Activated naive CD4-positive, alpha-beta T cell treated with anti-CD3 and anti-CD28 coated beads, Interleukin-2, amount 50 U/mL, for 72 hours (primary cell): ENCODE measurements around the gene BICD2. TPM values are rescaled to one million over a fixed set of nuclear protein-coding genes. Genes with fewer than 3 reads are reported as not detected.
"Not testable (repeated sequence)": the region's sequence is repeated elsewhere in the genome, so short reads cannot be mapped to it uniquely, and the experiment has no call there.

Source experiments
- ATAC-seq, 2 donors: fragments of 150-1000 bp; cut with Tn5 transposase; 2 replicates each; pipeline ENCODE4 v1.10.0; 2021; ENCODE audit warnings: mild to moderate bottlenecking in 2 of 2, moderate library complexity in 2 of 2
- DNase-seq, 2 donors: peaks; one replicate each; pipeline ENCODE4 v3.0.0; 2021 to 2022; ENCODE audit warnings: low spot score in 2 of 2
- H3K27ac Mint-ChIP-seq, 2 donors: one replicate each; pipeline ENCODE4 v1.8.0; 2022; ENCODE audit warnings: mild to moderate bottlenecking in 2 of 2, mixed read lengths in 2 of 2
- H3K36me3 Mint-ChIP-seq, 2 donors: one replicate each; pipeline ENCODE4 v1.8.0; 2022; ENCODE audit warnings: mixed read lengths in 2 of 2
- H3K9me3 Mint-ChIP-seq, 2 donors: one replicate each; pipeline ENCODE4 v1.8.0; 2022; ENCODE audit warnings: mixed read lengths in 2 of 2
- total RNA-seq, 2 donors: library from RNA; stranded (reverse); gene quantifications; one replicate each; pipeline ENCODE4 v1.2.3, GENCODE V29; 2022

Gene BICD2
- 10 to 100 TPM; 15.0 to 15.3 TPM for total RNA-seq

- Mint-ChIP-seq H3K27ac (peak within 1 kb of the TSS; percentile 85 to 90), H3K36me3 (peaks cover 6 to 8% of the 10 kb centered on the region in 2 donors), H3K9me3 (no peaks in the 10 kb centered on the region)
- ATAC-seq (peak in 1 of 2 donors; percentile 92), DNase-seq (no peak)
These were observed at the start of gene BICD2 for GRCh38 chr9:92764381-92764987. TSS of gene BICD2 (minus strand) at chr9:92764833. CDS start at chr9:92764744, 89 bp downstream.

DNA sequence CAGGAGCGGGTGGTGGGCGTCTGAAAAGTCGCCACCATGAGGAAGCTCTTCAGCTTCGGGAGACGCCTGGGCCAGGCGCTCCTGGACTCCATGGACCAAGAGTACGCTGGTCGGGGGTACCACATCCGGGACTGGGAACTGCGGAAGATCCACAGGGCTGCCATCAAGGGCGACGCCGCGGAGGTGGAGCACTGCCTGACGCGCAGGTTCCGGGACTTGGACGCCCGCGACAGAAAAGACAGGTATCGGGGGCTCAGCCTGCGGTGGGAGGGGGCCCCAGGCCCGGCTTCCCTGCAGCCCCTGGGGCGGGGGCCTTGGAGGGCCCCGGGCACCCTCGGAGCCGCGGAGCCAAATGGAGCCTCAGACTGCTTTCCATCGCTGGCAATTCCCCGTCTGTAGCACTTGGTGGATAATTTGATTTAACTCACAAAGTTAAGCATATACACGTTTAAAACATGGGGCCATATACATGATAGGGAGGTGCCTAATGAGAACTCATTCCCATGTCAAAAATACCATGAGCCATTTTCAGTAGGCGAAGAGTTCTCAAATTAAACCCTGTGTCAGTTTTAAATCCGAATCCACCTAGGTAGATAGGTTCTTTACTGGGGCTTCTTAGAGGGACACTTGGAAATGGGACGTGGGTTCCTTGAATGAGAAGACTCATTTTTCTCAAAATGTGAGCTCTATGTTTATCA lies 45.1 kb upstream of the BICD2 start:
- not testable (repeated sequence) for DNase-seq, H3K27ac Mint-ChIP-seq, ATAC-seq, H3K36me3 Mint-ChIP-seq, H3K9me3 Mint-ChIP-seq

- H3K27ac Mint-ChIP-seq: no peak overlapping the region
- peaks cover 6% of the 10 kb centered on the region in 2 donors for H3K36me3 Mint-ChIP-seq
- DNase-seq (peak; percentile 64 to 68), ATAC-seq (peak; percentile 69 to 71)
- H3K9me3 Mint-ChIP-seq: no peaks in the 10 kb centered on the region
These were observed 44.3 kb upstream of the BICD2 start for GRCh38 chr9:92808726-92809451.

- H3K9me3 Mint-ChIP-seq: no peaks in the 10 kb centered on the region
- no peak overlapping the region for H3K27ac Mint-ChIP-seq
- DNase-seq: peak in 1 of 2 donors; percentile 23
- H3K36me3 Mint-ChIP-seq: peaks cover 6% of the 10 kb centered on the region in 2 donors
- peak; percentile 12 to 42 for ATAC-seq
These were observed 43.4 kb upstream of the BICD2 start for GRCh38 chr9:92807757-92808725.

- peaks cover 6% of the 10 kb centered on the region in 2 donors for H3K36me3 Mint-ChIP-seq
These were observed 42.6 kb upstream of the BICD2 start for GRCh38 chr9:92807031-92807756.

GRCh38 chr9:92804727-92805126 lies 40.1 kb upstream of the BICD2 start:
- Mint-ChIP-seq H3K27ac (no peak overlapping the region), H3K36me3 (peaks cover 6% of the 10 kb centered on the region in 2 donors), H3K9me3 (no peaks in the 10 kb centered on the region)
- DNase-seq: no peak
- ATAC-seq: peak; percentile 17 to 25

More at GRCh38 chr9:92807031-92807756, 42.6 kb upstream of the BICD2 start:
- ATAC-seq (no peak), DNase-seq (no peak)
- H3K27ac Mint-ChIP-seq: no peak overlapping the region
- H3K9me3 Mint-ChIP-seq: no peaks in the 10 kb centered on the region

GRCh38 chr9:92798358-92798757 lies 33.7 kb upstream of the BICD2 start:
- Mint-ChIP-seq H3K36me3 (no peaks in the 10 kb centered on the region), H3K27ac (no peak overlapping the region), H3K9me3 (no peaks in the 10 kb centered on the region)
- no peak for DNase-seq
- no peak for ATAC-seq

GRCh38 chr9:92796337-92796804 lies 31.7 kb upstream of the BICD2 start:
- not testable (repeated sequence) for H3K27ac Mint-ChIP-seq, H3K9me3 Mint-ChIP-seq, H3K36me3 Mint-ChIP-seq, DNase-seq, ATAC-seq

GRCh38 chr9:92795598-92796336 lies 31.1 kb upstream of the BICD2 start:
- ATAC-seq (no peak), DNase-seq (no peak)
- no peaks in the 10 kb centered on the region for H3K9me3 Mint-ChIP-seq
- no peak overlapping the region for H3K27ac Mint-ChIP-seq
- no peaks in the 10 kb centered on the region for H3K36me3 Mint-ChIP-seq

GRCh38 chr9:92795000-92795399 lies 30.4 kb upstream of the BICD2 start:
- no peak for DNase-seq
- no peaks in the 10 kb centered on the region for H3K9me3 Mint-ChIP-seq
- no peak overlapping the region for H3K27ac Mint-ChIP-seq
- H3K36me3 Mint-ChIP-seq: no peaks in the 10 kb centered on the region
- ATAC-seq: no peak

DNA sequence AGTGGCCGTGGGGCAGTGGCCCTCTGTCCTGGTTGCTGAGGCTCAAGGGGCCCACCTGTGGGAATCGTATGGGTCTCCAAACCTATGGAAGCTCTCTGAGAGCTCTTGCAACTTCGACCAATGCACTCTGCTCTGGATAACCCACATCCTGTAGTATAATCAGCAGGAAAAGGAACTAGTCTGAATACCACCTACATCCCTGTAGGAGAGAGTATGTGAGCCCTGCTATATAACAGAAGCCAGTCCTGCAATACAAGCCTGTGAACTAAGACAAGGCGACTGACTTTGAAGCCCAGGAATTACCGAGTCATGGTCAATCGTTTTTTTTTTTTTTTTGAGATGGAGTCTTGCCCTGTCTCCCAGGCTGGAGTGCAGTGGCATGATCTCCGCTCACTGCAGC lies 29.8 kb upstream of the BICD2 start:
- Mint-ChIP-seq H3K9me3 (no peaks in the 10 kb centered on the region), H3K36me3 (no peaks in the 10 kb centered on the region), H3K27ac (no peak overlapping the region)
- no peak for ATAC-seq
- DNase-seq: no peak

DNA sequence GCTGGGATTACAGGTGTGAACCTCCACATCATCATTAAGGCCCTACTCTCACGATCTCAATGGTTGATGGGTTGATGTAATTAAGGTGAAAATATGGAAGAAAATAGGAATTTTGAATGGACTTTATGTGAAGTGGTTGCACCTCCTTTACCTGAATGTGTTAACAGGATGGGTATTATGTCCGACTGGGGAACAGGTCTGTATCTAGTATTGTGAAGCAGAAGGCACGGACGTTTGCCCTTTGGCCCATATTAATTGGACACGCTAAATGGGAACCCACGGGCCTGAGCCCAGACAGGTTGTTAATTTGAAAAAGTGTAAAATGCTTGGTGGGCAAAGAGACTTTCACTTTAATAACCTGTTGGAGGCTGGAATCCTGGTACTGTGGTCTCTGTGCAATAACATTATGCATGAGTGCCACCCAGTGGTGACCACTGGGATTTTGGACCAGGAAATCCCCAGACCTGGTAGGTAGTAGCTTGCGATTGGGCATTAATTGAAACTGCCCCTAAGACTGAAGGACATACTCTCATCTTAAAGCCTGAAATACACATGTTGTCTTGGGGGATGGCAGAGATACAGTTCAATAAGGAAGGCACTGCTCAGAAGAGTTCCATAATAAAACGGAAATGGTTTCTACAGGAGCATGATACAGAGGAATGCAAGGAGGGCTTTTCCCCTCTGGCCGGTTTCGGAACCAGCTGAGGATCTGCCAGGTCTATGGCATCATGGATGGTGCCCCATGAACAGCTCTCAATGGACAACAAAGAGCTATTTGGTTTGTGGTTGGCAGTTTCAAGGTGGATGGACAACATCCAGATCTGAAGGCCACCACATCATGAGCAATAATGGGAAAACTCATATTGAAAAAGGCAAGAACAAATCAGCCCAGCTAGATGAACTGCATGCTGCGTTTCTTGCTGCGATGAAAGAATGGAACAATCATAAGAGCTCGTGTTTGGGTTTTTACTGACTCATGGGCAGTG lies 26.2 kb upstream of the BICD2 start:
- Mint-ChIP-seq H3K36me3 (peaks cover 3 to 9% of the 10 kb centered on the region in 2 donors), H3K9me3 (peaks cover 3 to 7% of the 10 kb centered on the region in 2 donors), H3K27ac (peak overlapping the region; percentile 67 to 91)
- ATAC-seq: peak; percentile 78 to 84
- peak in 1 of 2 donors; percentile 72 for DNase-seq

DNA sequence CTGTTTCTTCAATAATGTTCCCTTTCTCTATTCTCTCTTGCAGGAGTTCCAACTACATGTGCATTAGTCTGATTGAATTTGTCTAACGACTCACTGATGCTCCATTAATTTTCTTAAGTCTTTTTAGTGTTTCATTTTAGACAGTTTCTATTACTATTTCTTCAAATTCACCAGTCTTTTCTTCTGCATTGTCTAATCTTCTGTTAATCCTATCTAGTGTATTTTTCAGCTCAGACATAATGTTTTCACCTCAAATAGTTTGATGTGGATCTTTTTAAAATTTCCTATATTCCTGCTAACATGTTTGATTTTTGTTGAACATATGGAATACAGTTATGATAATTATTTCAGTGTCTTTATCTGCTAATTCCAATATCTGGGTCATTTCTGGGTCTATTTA lies 21.7 kb upstream of the BICD2 start:
- H3K9me3 Mint-ChIP-seq: peaks cover 4 to 9% of the 10 kb centered on the region in 2 donors
- DNase-seq (no peak), ATAC-seq (no peak)
- peaks cover 10 to 11% of the 10 kb centered on the region in 2 donors for H3K36me3 Mint-ChIP-seq
- no peak overlapping the region for H3K27ac Mint-ChIP-seq

GRCh38 chr9:92781899-92782298 lies 17.3 kb upstream of the BICD2 start:
- Mint-ChIP-seq H3K9me3 (peaks cover 4 to 9% of the 10 kb centered on the region in 2 donors), H3K27ac (no peak overlapping the region), H3K36me3 (peaks cover 6 to 10% of the 10 kb centered on the region in 2 donors)
- ATAC-seq (peak; percentile 48 to 64), DNase-seq (no peak)
